ENCODE measurements around the gene VSIG10L. TPM values are rescaled to one million over a fixed set of nuclear protein-coding genes. Genes with fewer than 3 reads are reported as not detected.

VSIG10L gene
- polyA plus RNA-seq, 1 donor (not counting 4 experiments of a cell fraction or from before 2014, with no cell fraction given): 1.5 TPM

DNA sequence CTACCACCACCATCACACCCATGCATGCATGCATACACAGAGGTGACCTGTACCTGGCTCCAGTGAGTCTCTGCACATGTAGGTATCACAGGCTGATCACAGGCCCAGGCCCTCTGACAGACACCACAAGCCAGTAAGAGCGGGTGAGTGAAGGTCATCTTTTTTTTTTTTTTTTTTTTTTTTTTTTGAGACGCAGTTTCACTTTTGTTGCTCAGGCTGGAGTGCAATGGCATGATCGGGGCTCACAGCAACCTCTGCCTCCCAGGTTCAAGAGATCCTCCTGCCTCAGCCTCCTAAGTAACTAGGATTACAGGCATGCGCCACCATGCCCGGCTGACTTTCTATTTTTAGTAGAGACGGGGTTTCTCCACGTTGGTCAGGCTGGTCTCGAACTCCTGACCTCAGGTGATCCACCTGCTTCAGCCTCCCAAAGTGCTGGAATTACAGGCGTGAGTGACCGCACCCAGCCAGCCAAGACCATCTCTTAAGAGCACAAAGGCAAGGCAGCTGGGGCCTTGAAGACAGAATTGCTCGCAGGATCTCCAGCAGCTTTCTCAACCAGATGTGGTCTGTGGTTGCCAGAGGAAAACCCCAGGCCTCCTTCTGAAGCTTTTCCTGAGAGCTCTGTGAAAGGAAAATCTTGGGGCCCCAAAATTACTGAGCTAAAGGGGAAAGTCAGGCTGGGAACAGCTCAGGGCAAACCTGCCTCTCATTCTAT is 33.7 kb upstream of the VSIG10L start:
- no peak overlapping the region for H3K27ac ChIP-seq (ENCODE audit: control insufficient read depth, insufficient read depth, low read length)
- DNase-seq (ENCODE audit: low read depth, low spot score): no peak
- no peak overlapping the region for H3K9ac ChIP-seq (ENCODE audit: control insufficient read depth, extremely low read depth, insufficient read depth, low read length)
- no peaks in the 10 kb centered on the region for H3K27me3 ChIP-seq (ENCODE audit: control insufficient read depth, extremely low read depth, insufficient read depth, low read length)
- H3K4me1 ChIP-seq (ENCODE audit: control insufficient read depth, extremely low read depth, insufficient read depth, low read length): no peaks in the 10 kb centered on the region
- H3K79me2 ChIP-seq (ENCODE audit: control insufficient read depth, insufficient read depth, low read length): no peaks in the 10 kb centered on the region
- no peak for TF ChIP-seq EZH2 (IDR thresholded peaks at IDR 0.05; ENCODE audit: low read length)
- TF ChIP-seq, protein P1, sequence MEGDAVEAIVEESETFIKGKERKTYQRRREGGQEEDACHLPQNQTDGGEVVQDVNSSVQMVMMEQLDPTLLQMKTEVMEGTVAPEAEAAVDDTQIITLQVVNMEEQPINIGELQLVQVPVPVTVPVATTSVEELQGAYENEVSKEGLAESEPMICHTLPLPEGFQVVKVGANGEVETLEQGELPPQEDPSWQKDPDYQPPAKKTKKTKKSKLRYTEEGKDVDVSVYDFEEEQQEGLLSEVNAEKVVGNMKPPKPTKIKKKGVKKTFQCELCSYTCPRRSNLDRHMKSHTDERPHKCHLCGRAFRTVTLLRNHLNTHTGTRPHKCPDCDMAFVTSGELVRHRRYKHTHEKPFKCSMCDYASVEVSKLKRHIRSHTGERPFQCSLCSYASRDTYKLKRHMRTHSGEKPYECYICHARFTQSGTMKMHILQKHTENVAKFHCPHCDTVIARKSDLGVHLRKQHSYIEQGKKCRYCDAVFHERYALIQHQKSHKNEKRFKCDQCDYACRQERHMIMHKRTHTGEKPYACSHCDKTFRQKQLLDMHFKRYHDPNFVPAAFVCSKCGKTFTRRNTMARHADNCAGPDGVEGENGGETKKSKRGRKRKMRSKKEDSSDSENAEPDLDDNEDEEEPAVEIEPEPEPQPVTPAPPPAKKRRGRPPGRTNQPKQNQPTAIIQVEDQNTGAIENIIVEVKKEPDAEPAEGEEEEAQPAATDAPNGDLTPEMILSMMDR (optimal IDR thresholded peaks at IDR 0.05 in 1 of 3, IDR thresholded peaks at IDR 0.05 in 1 of 3, conservative IDR thresholded peaks at IDR 0.05 in 1 of 3; ENCODE audit: extremely low read depth in 1 of 3, insufficient read depth in 2 of 3, low read length in 3 of 3): no peak
- no peaks in the 10 kb centered on the region for H3K9me1 ChIP-seq (ENCODE audit: control insufficient read depth, extremely low read depth, insufficient read depth, low read length)
- no peak overlapping the region for H3K4me2 ChIP-seq (ENCODE audit: control insufficient read depth, extremely low read depth, insufficient read depth, low read depth, low read length)
- FAIRE-seq: no peak
- H3K9me3 ChIP-seq (ENCODE audit: control insufficient read depth, low read depth, low read length): no peaks in the 10 kb centered on the region
- H3K4me3 ChIP-seq (ENCODE audit: control insufficient read depth in 2 of 3, extremely low read depth in 1 of 3, insufficient read depth in 2 of 3, low read depth in 1 of 3, low read length in 3 of 3): no peak overlapping the region
- no peak overlapping the region for H2AFZ ChIP-seq (ENCODE audit: control insufficient read depth, low read length)
- H3K36me3 ChIP-seq (ENCODE audit: control insufficient read depth in 2 of 2, extremely low read depth in 1 of 2, insufficient read depth in 2 of 2, low read length in 2 of 2): no peaks in the 10 kb centered on the region
- dilution Hi-C loops (cut with MboI; ENCODE audit: extremely low pct_ligation_motif_present, low sequenced_read_pairs): no loop called here
- no peaks in the 10 kb centered on the region for H4K20me1 ChIP-seq (ENCODE audit: control insufficient read depth, extremely low read depth, insufficient read depth, low read length)

DNA sequence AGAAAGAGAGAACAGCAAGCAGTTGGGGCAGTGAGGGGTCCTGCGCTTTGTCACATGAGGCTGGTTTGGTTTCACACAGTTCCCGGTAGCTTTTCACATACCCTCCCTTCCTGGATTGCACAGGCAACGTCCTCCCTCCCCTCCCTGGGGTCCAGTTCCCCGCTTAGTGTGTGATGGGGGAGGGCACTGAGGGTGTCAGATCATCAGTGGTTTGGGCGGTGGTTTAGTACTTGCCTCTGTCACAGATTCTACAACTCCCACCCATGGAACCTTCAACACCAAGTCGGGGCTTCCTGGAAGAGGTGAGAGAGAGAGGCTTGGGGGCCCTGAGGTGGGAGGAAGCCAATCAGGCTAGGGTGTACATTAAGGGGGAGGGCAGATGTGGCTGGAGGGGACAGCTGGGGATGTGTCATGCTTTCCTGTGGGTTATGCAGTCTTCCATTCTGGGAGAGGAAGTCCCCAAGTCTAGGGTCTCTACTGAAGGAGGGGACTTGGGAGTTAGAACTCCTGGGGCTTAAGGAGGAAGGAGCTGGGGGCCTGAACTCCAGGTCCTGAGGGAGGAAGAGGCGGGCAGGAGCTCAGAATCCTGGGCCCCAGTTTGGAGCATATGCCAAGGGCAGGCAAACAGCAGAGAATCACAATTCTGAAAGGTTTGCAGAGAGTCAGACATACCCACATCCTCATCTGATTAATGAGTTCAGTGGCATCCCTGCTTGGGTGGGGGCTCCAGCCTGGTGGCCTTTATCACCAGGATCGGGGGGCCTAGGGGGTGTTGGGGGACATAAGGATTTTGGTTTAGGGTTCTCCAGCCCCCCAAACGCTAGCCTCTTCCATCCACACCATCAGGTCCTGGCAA is 30.9 kb upstream of the VSIG10L start, which contains the start of gene NKG7:
Gene NKG7 (minus strand): TSS at position 6 of the 856 bp plus-strand sequence. CDS start 119 bp downstream, outside the sequence.
- no peaks in the 10 kb centered on the region for H3K4me1 ChIP-seq (ENCODE audit: control insufficient read depth, extremely low read depth, insufficient read depth, low read length)
- TF ChIP-seq, protein P1 (optimal IDR thresholded peaks at IDR 0.05 in 1 of 3, IDR thresholded peaks at IDR 0.05 in 1 of 3, conservative IDR thresholded peaks at IDR 0.05 in 1 of 3; ENCODE audit: extremely low read depth in 1 of 3, insufficient read depth in 2 of 3, low read length in 3 of 3): no peak
- no peak within 1 kb of the TSS for H3K27ac ChIP-seq (ENCODE audit: control insufficient read depth, insufficient read depth, low read length)
- no peaks in the 10 kb centered on the region for H3K27me3 ChIP-seq (ENCODE audit: control insufficient read depth, extremely low read depth, insufficient read depth, low read length)
- no peak within 1 kb of the TSS for H3K4me2 ChIP-seq (ENCODE audit: control insufficient read depth, extremely low read depth, insufficient read depth, low read depth, low read length)
- H3K4me3 ChIP-seq (ENCODE audit: control insufficient read depth in 2 of 3, extremely low read depth in 1 of 3, insufficient read depth in 2 of 3, low read depth in 1 of 3, low read length in 3 of 3): no peak within 1 kb of the TSS
- no peak for FAIRE-seq
- H3K79me2 ChIP-seq (ENCODE audit: control insufficient read depth, insufficient read depth, low read length): no peaks in the 10 kb centered on the region
- H3K9me3 ChIP-seq (ENCODE audit: control insufficient read depth, low read depth, low read length): no peaks in the 10 kb centered on the region
- H4K20me1 ChIP-seq (ENCODE audit: control insufficient read depth, extremely low read depth, insufficient read depth, low read length): no peaks in the 10 kb centered on the region
- no peak within 1 kb of the TSS for H2AFZ ChIP-seq (ENCODE audit: control insufficient read depth, low read length)
- no peak for DNase-seq (ENCODE audit: low read depth, low spot score)
- H3K9me1 ChIP-seq (ENCODE audit: control insufficient read depth, extremely low read depth, insufficient read depth, low read length): no peaks in the 10 kb centered on the region
- H3K36me3 ChIP-seq (ENCODE audit: control insufficient read depth in 2 of 2, extremely low read depth in 1 of 2, insufficient read depth in 2 of 2, low read length in 2 of 2): no peaks in the 10 kb centered on the region
- H3K9ac ChIP-seq (ENCODE audit: control insufficient read depth, extremely low read depth, insufficient read depth, low read length): no peak within 1 kb of the TSS
- dilution Hi-C loops (cut with MboI; ENCODE audit: extremely low pct_ligation_motif_present, low sequenced_read_pairs): no loop called here

All from keratinocyte (primary cell).